K562 (cell line): ENCODE data around the gene DOK1. TPM values are rescaled to one million over a fixed set of nuclear protein-coding genes. Genes with fewer than 3 reads are reported as not detected.
A peak's percentile ranks its signal among the peaks of the same experiment; 100 is the strongest.

ENCODE experiments used
- ATAC-seq: fragments of 200-7000 bp; cut with Tn5 transposase; 3 replicates; pipeline ENCODE4 v1.9.1; 2020; ENCODE audit warnings: moderate library complexity
- BruUV-seq: library from RNA; stranded (reverse); fragments of 400-500 nt; replicated peaks from 2 replicates; lab custom pipeline; 2021; lab: Mats Ljungman, UMichigan
- CTCF ChIA-PET: fragments of 300-600 bp; formaldehyde crosslinking; extraction: SDS; loops from one replicate; lab custom pipeline; 2021; ENCODE audit warnings: low intra/inter-chr PET ratio; lab: Yijun Ruan, JAX
- POLR2A ChIA-PET: fragments of 300-600, 350-650 bp; sonication (Branson Sonifier 250); formaldehyde crosslinking; extraction: SDS; loops from one replicate; lab custom pipeline; 2021; ENCODE audit warnings: antibody characterized with exemption, inconsistent platforms; lab: Yijun Ruan, JAX
- DNase-seq, 4 experiments: peaks; one replicate each; pipeline versions ENCODE4 v3.0.0 to v3.0.0-alpha.2; 2011 to 2018; ENCODE audit warnings: low spot score in 3 of 4, mixed read lengths in 3 of 4; ENCODE audit errors: extremely low read depth in 1 of 4
- FAIRE-seq: peaks from 2 replicates; lab custom pipeline; 2011; peaks lifted over from hg19 to GRCh38; lab: Jason Lieb, UNC
- H2AFZ ChIP-seq: 2 replicates; pipeline ENCODE4 v1.6.0; 2011; ENCODE audit warnings: low read depth, low read length, control low read depth, inconsistent platforms
- H3K27ac ChIP-seq: fragments of 200-600 bp; 3 replicates; pipeline ENCODE4 v1.8.0; 2011; ENCODE audit warnings: low read depth, mild to moderate bottlenecking, control low read depth, inconsistent platforms, low read length, moderate library complexity, mixed read lengths; ENCODE audit errors: extremely low read depth
- H3K27me3 ChIP-seq, 2 experiments: fragments of 300-600 bp in 1 of 2; 2 replicates in 1 of 2; 3 replicates in 1 of 2; pipeline versions ENCODE4 v1.6.0 to v1.8.0; 2011; ENCODE audit warnings: inconsistent platforms in 2 of 2, low read length in 2 of 2, mild to moderate bottlenecking in 1 of 2, mixed read lengths in 1 of 2, moderate library complexity in 1 of 2; ENCODE audit not compliant: control insufficient read depth in 2 of 2, insufficient read depth in 2 of 2
- H3K36me3 ChIP-seq: fragments of 300-600 bp; 3 replicates; pipeline ENCODE4 v1.8.0; 2011; ENCODE audit warnings: mild to moderate bottlenecking, low read length, inconsistent platforms; ENCODE audit not compliant: control insufficient read depth, insufficient read depth
- H3K4me1 ChIP-seq, 2 experiments: fragments of 200-600 bp in 1 of 2; replicated peaks in 1 of 2; 2 replicates in 1 of 2; 3 replicates in 1 of 2; pipeline versions ENCODE4 v1.5.1 to v1.8.0; 2011; ENCODE audit warnings: inconsistent platforms in 2 of 2, low read length in 2 of 2, mild to moderate bottlenecking in 1 of 2, mixed read lengths in 1 of 2, moderate library complexity in 1 of 2; ENCODE audit not compliant: control insufficient read depth in 2 of 2, insufficient read depth in 2 of 2
- H3K4me2 ChIP-seq: 2 replicates; pipeline ENCODE4 v1.6.1; 2011; ENCODE audit warnings: low read length, control low read depth, inconsistent platforms, mixed read lengths; ENCODE audit not compliant: insufficient read depth
- H3K4me3 ChIP-seq: fragments of 200-600 bp; sonication (generic), shearing (Covaris generic); 2 replicates; pipeline ENCODE4 v1.5.1; 2016; ENCODE audit warnings: control low read depth, inconsistent platforms
- H3K79me2 ChIP-seq: fragments of 200-600 bp; 3 replicates; pipeline ENCODE4 v1.8.0; 2011; ENCODE audit warnings: low read length, inconsistent platforms; ENCODE audit not compliant: control insufficient read depth, insufficient read depth
- H3K9ac ChIP-seq, 2 experiments: 2 replicates each; pipeline versions ENCODE4 v1.6.0 to v1.6.1; 2011; ENCODE audit warnings: low read depth in 2 of 2, low read length in 2 of 2, control low read depth in 1 of 2, inconsistent platforms in 1 of 2, mild to moderate bottlenecking in 1 of 2, mixed read lengths in 1 of 2; ENCODE audit not compliant: insufficient read depth in 1 of 2
- H3K9me1 ChIP-seq: one replicate; pipeline ENCODE4 v1.6.0; 2011; ENCODE audit warnings: inconsistent platforms, mild to moderate bottlenecking, low read length, moderate library complexity; ENCODE audit not compliant: control insufficient read depth, insufficient read depth
- H3K9me3 ChIP-seq: replicated peaks from 2 replicates; pipeline ENCODE4 v1.5.1; 2011; ENCODE audit warnings: low read depth, low read length, inconsistent platforms; ENCODE audit not compliant: control insufficient read depth, insufficient read depth
- H4K20me1 ChIP-seq: replicated peaks from 2 replicates; pipeline ENCODE4 v1.6.1; 2011; ENCODE audit warnings: low read length, inconsistent platforms, mixed read lengths; ENCODE audit not compliant: control insufficient read depth, insufficient read depth
- CEBPB ChIP-seq: fragments of 450-650 bp; IDR thresholded peaks from 2 replicates; pipeline ENCODE4 v1.6.1; 2016; ENCODE audit warnings: missing genetic modification characterization, missing compliant biosample characterization
- FOSL1 ChIP-seq: fragments of 200-800 bp; sonication (Bioruptor generic); conservative IDR thresholded peaks from 2 replicates; pipeline ENCODE4 v1.6.1; 2016; ENCODE audit warnings: missing genetic modification characterization, missing compliant biosample characterization
- NR2C1 ChIP-seq, 2 experiments: fragments of 450-650 bp; IDR thresholded peaks; 2 replicates each; pipeline ENCODE4 v1.6.1; 2017; ENCODE audit warnings: mild to moderate bottlenecking in 2 of 2, antibody characterized with exemption in 1 of 2, inconsistent platforms in 1 of 2, missing compliant biosample characterization in 1 of 2, missing genetic modification characterization in 1 of 2
- TFE3 ChIP-seq: fragments of 450-650 bp; formaldehyde crosslinking; IDR thresholded peaks from 2 replicates; pipeline ENCODE4 v1.4.0; 2020; ENCODE audit warnings: mild to moderate bottlenecking, mixed read lengths
- ZBTB26 ChIP-seq: fragments of 450-650 bp; formaldehyde crosslinking; IDR thresholded peaks from 2 replicates; pipeline ENCODE4 v1.4.0; 2022; ENCODE audit warnings: missing genetic modification characterization
- ZEB2 ChIP-seq: fragments of 450-650 bp; IDR thresholded peaks from 2 replicates; pipeline ENCODE4 v1.6.1; 2016
- ZNF146 ChIP-seq: IDR thresholded peaks from one replicate; pipeline ENCODE4 v1.6.1; 2018; ENCODE audit warnings: missing compliant biosample characterization; ENCODE audit not compliant: unreplicated experiment
- WGBS: fragments of 100-300 bp; shearing (Covaris generic); methylation state at CpG from one replicate; pipeline ENCODE4 v1.1.6; 2016; ENCODE audit warnings: low coverage, mixed read lengths; ENCODE audit not compliant: insufficient coverage; ENCODE audit errors: missing lambda C conversion rate; 5-methylcytosine and 5-hydroxymethylcytosine counted together
- in situ Hi-C: fragments of 300-500 bp; cut with MboI; formaldehyde crosslinking; loops from 4 replicates; pipeline ENCODE4 v1.15.0; 2018; ENCODE audit warnings: inconsistent platforms, mixed read lengths
- intact Hi-C: fragments of 100-400 bp; cut with micrococcal nuclease; formaldehyde crosslinking; loops from 2 replicates; pipeline ENCODE4 v1.14.2; 2022
- polyA plus RNA-seq, 8 experiments: library from polyadenylated mRNA; depleted of rRNA in 4 of 8; stranded (reverse) in 5 of 8; unstranded in 3 of 8; fragments of >200 nt; fragmentation: Nextera tagmentation in 2 of 8; fragmentation: Illumina TruSeq in 1 of 8; extraction: Ambion mirVana in 2 of 8; extraction: Trizol in 1 of 8; gene quantifications; 2 replicates each; pipeline versions ENCODE4 v1.2.1 to v1.2.3, GENCODE V29; 2011 to 2014; ENCODE audit warnings: inconsistent platforms in 1 of 8, missing spikeins in 1 of 8
- total RNA-seq, 7 experiments: library from RNA; depleted of rRNA in 6 of 7; stranded (reverse); fragments of >200 nt in 6 of 7; fragmentation: Illumina TruSeq in 2 of 7; extraction: Trizol in 2 of 7; gene quantifications; 2 replicates each; pipeline versions ENCODE4 v1.2.1 to v1.2.3, GENCODE V29; 2011 to 2021; ENCODE audit warnings: low replicate concordance in 1 of 7

DOK1 gene
- total and polyA plus RNA-seq, 9 of the 15 experiments (the other 6 are each of a cell fraction or from before 2014, with no cell fraction given): 0.59 to 36.4 (median 16.1) TPM

- Histone ChIP-seq H3K4me1 (no peaks in the 10 kb centered on the region), H4K20me1 (no peaks in the 10 kb centered on the region), H3K9ac (no peak overlapping the region), H3K9me1 (no peaks in the 10 kb centered on the region), H3K27me3 (peaks cover 3 to 6% of the 10 kb centered on the region in 2 experiments; a peak in 1 of 5 replicates), H3K9me3 (no peaks in the 10 kb centered on the region), H3K36me3 (no peaks in the 10 kb centered on the region), H3K4me3 (no peak overlapping the region), H3K27ac (no peak overlapping the region), H2AFZ (no peak overlapping the region), H3K4me2 (no peak overlapping the region), H3K79me2 (no peaks in the 10 kb centered on the region)
- intact Hi-C loops (loop anchor here (5.0 kb wide), 1 partner anchor 262 kb away; no protein-coding TSS in a partner anchor), in situ Hi-C loops (loop anchor here (10.0 kb wide), 1 partner anchor 329 kb away; no protein-coding TSS in a partner anchor)
- no TSS peak for BruUV-seq
- 0% methylated on average over 4 of the region's 4 CpGs for WGBS
- ChIA-PET CTCF (interaction anchor here (0.6 kb wide), 1 partner anchor 830 kb away, joined by 7 read pairs; no protein-coding TSS in a partner anchor), POLR2A (interaction anchor here (1.0 to 1.2 kb wide), 3 partner anchors 9 to 136 kb away, joined by 4 read pairs; partner anchors contain the start of genes MOGS and WBP1)
- TF ChIP-seq FOSL1 (tag) (peak; percentile 42; the same call in 1 of the 2 replicates), ZNF146 (CRISPR knock-in tag) (no peak), ZBTB26 (CRISPR knock-in tag) (no peak), ZEB2 (no peak), TFE3 (no peak), NR2C1 (IDR thresholded peaks at IDR 0.05) (no peak), NR2C1 (tag; IDR thresholded peaks at IDR 0.05) (no peak), CEBPB (tag) (no peak)
- FAIRE-seq (no peak), DNase-seq (no peak), ATAC-seq (no peak)
Measured at GRCh38 chr2:74593826-74594772, 39.6 kb downstream of the DOK1 start.
